Sigmoid colon (tissue), 7 donors: ENCODE measurements around the gene ENGASE. TPM values are rescaled to one million over a fixed set of nuclear protein-coding genes. Genes with fewer than 3 reads are reported as not detected.

Source experiments
- DNase-seq: peaks from one replicate; pipeline ENCODE4 v3.0.0-alpha.2; 2019
- H3K27ac ChIP-seq, 4 donors: fragments of 200-600 bp; sonication (generic); one replicate each; pipeline ENCODE4 v1.5.1; 2016 to 2019; ENCODE audit warnings: mild to moderate bottlenecking in 1 of 4
- H3K27me3 ChIP-seq, 3 donors: fragments of 200-600 bp; sonication (generic); one replicate each; pipeline ENCODE4 v1.5.1; 2019; ENCODE audit warnings: mild to moderate bottlenecking in 1 of 3
- H3K36me3 ChIP-seq, 4 donors: fragments of 200-600 bp; sonication (generic); one replicate each; pipeline ENCODE4 v1.5.1; 2016 to 2019
- H3K4me1 ChIP-seq, 4 donors: fragments of 200-600 bp; sonication (generic); one replicate each; pipeline ENCODE4 v1.5.1; 2017 to 2019
- H3K4me3 ChIP-seq, 4 donors: fragments of 200-600 bp; sonication (generic); one replicate each; pipeline ENCODE4 v1.5.1; 2017 to 2019; ENCODE audit warnings: mild to moderate bottlenecking in 2 of 4, moderate library complexity in 1 of 4
- H3K9me3 ChIP-seq, 4 donors: fragments of 200-600 bp in 3 of 4; sonication (generic) in 3 of 4; one replicate each; pipeline versions ENCODE4 v1.5.1 to v1.6.1; 2013 to 2019
- CTCF ChIP-seq, 4 experiments: fragments of 450-650 bp in 3 of 4; fragments of 200-600 bp in 1 of 4; IDR thresholded peaks; one replicate each; pipeline ENCODE4 v1.5.1; 2016 to 2019; ENCODE audit warnings: antibody characterized with exemption in 4 of 4, mild to moderate bottlenecking in 3 of 4, moderate library complexity in 2 of 4
- EP300 ChIP-seq, 4 donors: sonication (generic); formaldehyde crosslinking; IDR thresholded peaks; one replicate each; pipeline ENCODE4 v1.6.1; 2017; ENCODE audit warnings: antibody characterized with exemption in 4 of 4
- POLR2A ChIP-seq, 2 donors: fragments of 450-650 bp; IDR thresholded peaks; one replicate each; pipeline ENCODE4 v1.6.1; 2016; ENCODE audit warnings: antibody characterized with exemption in 2 of 2, mild to moderate bottlenecking in 2 of 2, moderate library complexity in 2 of 2
- POLR2AphosphoS5 ChIP-seq, 4 donors: sonication (generic); formaldehyde crosslinking; IDR thresholded peaks; one replicate each; pipeline ENCODE4 v1.6.1; 2017; ENCODE audit warnings: antibody characterized with exemption in 4 of 4
- WGBS, 2 donors: extraction: QIAGEN DNeasy Blood & Tissue Kit; methylation state at CpG; one replicate each; pipeline ENCODE4 v1.1.7; 2013; 5-methylcytosine and 5-hydroxymethylcytosine counted together
- intact Hi-C: fragments of 100-400 bp; cut with DNase I; formaldehyde crosslinking; loops from one replicate; pipeline ENCODE4 v1.15.1; 2023
- polyA plus RNA-seq, 3 donors: library from polyadenylated mRNA; stranded (reverse); fragments of 200-250 nt; gene quantifications; one replicate each; pipeline ENCODE4 v1.2.3, GENCODE V29; 2013
- total RNA-seq, 4 donors: library from RNA; depleted of rRNA; stranded (reverse); fragments of >200 nt; gene quantifications; one replicate each; pipeline ENCODE4 v1.1.0, GENCODE V29; 2016
- donor health status: healthy with polysubstance abuse.
- donor health status: Bipolar disorder and iron deficiency.
- donor health status: healthy.

Gene ENGASE
- total and polyA plus RNA-seq, 7 donors, result 7.2 to 55.9 (median 14.3) TPM

GRCh38 chr17:79080349-79080748 is 5.7 kb downstream of the ENGASE start:
- WGBS, 2 donors, result 90 to 94% methylated on average over 18 of the region's 18 CpGs
- Histone ChIP-seq H3K27ac (no peak overlapping the region), H3K36me3 (peaks cover 4 to 65% (median 23%) of the 10 kb centered on the region in 4 donors), H3K27me3 (no peaks in the 10 kb centered on the region), H3K9me3 (no peaks in the 10 kb centered on the region), H3K4me3 (no peak overlapping the region), H3K4me1 (peaks cover 0 to 13% (median 11%) of the 10 kb centered on the region in 4 donors)
- DNase-seq, result no peak
- intact Hi-C loops, result no loop called here
- TF ChIP-seq POLR2AphosphoS5 (IDR thresholded peaks at IDR 0.05), result no peak
- no peak for TF ChIP-seq EP300 (IDR thresholded peaks at IDR 0.05)
- TF ChIP-seq POLR2A (IDR thresholded peaks at IDR 0.05), result no peak
- no peak for TF ChIP-seq CTCF (IDR thresholded peaks at IDR 0.05)

- peaks cover 8 to 70% (median 25%) of the 10 kb centered on the region in 4 donors for H3K36me3 ChIP-seq
- intact Hi-C loops, result no loop called here
These were observed 6.2 kb downstream of the ENGASE start for GRCh38 chr17:79080761-79081290.

DNA sequence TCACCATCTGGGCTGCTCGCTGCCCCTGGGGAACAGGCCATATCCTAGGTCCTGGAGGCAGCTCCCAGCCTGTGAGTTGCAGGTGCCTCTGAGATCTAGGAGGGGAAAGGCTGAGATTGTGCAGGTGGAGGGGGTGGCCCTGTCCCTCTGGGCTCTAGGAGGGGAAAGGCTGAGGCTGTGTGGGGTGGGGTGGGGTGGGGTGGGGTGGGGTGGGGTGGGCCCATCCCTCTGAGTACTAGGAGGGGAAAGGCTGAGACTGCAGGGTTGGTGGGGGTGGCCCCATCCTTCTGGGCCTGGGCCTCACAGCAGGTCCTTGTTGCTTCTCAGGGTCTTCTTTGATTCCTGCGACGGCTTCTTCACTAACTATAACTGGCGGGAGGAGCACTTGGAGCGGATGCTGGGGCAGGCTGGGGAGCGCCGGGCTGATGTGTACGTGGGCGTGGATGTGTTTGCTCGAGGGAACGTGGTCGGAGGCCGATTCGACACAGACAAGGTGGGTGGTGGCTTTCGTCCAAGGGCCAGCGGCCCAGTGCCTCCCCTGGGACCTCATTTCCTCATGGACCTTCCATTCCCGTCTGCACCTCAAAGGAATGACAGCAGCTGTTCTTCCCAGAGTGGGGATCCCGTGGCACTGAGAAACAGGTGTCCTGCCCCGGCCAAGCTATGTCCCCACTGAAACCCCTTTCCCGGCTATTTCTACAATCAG is 7.1 kb downstream of the ENGASE start:
- peaks cover 8 to 79% (median 25%) of the 10 kb centered on the region in 4 donors for H3K36me3 ChIP-seq
- H3K4me3 ChIP-seq, result no peak overlapping the region
- no peaks in the 10 kb centered on the region for H3K27me3 ChIP-seq
- no peak for TF ChIP-seq POLR2AphosphoS5 (IDR thresholded peaks at IDR 0.05)
- no peak for TF ChIP-seq POLR2A (IDR thresholded peaks at IDR 0.05)
- TF ChIP-seq CTCF (IDR thresholded peaks at IDR 0.05), result no peak
- no peak for TF ChIP-seq EP300 (IDR thresholded peaks at IDR 0.05)
- no peak overlapping the region for H3K27ac ChIP-seq
- WGBS, 2 donors, result 39 to 75% methylated on average over 20 of the region's 20 CpGs
- intact Hi-C loops, result no loop called here
- no peaks in the 10 kb centered on the region for H3K9me3 ChIP-seq
- no peaks in the 10 kb centered on the region for H3K4me1 ChIP-seq
- DNase-seq, result no peak

More at GRCh38 chr17:79080761-79081290, 6.2 kb downstream of the ENGASE start:
- TF ChIP-seq POLR2AphosphoS5 (IDR thresholded peaks at IDR 0.05), result no peak
- no peak for TF ChIP-seq CTCF (IDR thresholded peaks at IDR 0.05)
- TF ChIP-seq EP300 (IDR thresholded peaks at IDR 0.05), result no peak
- no peak for TF ChIP-seq POLR2A (IDR thresholded peaks at IDR 0.05)
- DNase-seq, result no peak
- WGBS, 2 donors, result 94 to 96% methylated on average over 17 of the region's 17 CpGs
- peaks cover 0 to 8% (median 6%) of the 10 kb centered on the region in 4 donors for H3K4me1 ChIP-seq
- no peaks in the 10 kb centered on the region for H3K27me3 ChIP-seq
- no peak overlapping the region for H3K4me3 ChIP-seq
- H3K27ac ChIP-seq, result no peak overlapping the region
- no peaks in the 10 kb centered on the region for H3K9me3 ChIP-seq

DNA sequence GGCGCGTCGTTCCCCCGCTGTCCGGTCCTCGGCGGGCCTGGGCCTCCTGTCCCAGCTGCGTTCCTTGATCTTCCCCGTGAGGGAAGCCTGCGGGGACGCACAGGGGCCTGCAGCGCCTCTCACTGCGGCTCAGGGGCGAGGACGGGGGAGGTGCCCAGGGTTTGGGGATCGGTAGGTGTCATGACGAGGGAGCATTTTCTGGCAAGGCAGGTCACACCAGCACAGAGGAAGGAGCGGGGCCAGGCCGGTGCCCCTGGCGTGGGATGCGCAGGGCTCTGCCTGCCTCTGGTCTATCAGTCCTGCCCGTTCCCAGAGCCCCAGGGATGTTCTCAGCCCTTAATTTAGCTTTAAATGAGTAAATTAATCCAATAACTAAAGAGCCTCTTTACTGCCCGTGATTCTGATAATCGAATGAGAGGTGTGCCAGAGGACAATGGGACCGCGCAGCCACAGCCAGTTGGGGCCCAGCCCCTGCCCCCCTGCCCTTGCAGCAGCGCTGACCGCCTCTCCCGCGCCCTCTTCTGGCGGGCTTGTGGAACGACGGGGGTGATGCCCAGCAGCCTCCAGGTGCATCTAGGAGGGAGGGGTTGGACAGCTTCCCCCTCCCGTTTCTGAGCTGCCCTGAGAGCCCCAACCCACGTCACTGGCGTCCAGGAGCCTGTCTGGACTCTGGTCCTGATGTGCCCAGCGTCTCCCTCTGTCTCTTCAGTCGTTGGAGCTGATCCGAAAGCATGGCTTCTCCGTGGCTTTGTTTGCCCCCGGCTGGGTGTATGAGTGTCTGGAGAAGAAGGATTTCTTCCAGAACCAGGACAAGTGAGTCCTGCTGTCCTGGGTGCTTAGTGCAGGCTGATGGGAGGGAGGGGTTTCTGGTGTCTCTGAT is 7.9 kb downstream of the ENGASE start:
- WGBS, 2 donors, result 59 to 70% methylated on average over 41 of the region's 41 CpGs
- intact Hi-C loops, result no loop called here
- no peaks in the 10 kb centered on the region for H3K4me1 ChIP-seq
- H3K36me3 ChIP-seq, result peaks cover 8 to 83% (median 25%) of the 10 kb centered on the region in 4 donors
- H3K4me3 ChIP-seq, result no peak overlapping the region
- DNase-seq, result no peak
- H3K27ac ChIP-seq, result no peak overlapping the region
- no peaks in the 10 kb centered on the region for H3K9me3 ChIP-seq
- TF ChIP-seq EP300 (IDR thresholded peaks at IDR 0.05) (no peak), CTCF (IDR thresholded peaks at IDR 0.05) (peak; percentile 46 to 86 (median 68)), POLR2AphosphoS5 (IDR thresholded peaks at IDR 0.05) (peak in 1 of 4 donors; percentile 23)
- no peaks in the 10 kb centered on the region for H3K27me3 ChIP-seq
